ENCODE data around the gene NOC4L.

NOC4L gene

DNA sequence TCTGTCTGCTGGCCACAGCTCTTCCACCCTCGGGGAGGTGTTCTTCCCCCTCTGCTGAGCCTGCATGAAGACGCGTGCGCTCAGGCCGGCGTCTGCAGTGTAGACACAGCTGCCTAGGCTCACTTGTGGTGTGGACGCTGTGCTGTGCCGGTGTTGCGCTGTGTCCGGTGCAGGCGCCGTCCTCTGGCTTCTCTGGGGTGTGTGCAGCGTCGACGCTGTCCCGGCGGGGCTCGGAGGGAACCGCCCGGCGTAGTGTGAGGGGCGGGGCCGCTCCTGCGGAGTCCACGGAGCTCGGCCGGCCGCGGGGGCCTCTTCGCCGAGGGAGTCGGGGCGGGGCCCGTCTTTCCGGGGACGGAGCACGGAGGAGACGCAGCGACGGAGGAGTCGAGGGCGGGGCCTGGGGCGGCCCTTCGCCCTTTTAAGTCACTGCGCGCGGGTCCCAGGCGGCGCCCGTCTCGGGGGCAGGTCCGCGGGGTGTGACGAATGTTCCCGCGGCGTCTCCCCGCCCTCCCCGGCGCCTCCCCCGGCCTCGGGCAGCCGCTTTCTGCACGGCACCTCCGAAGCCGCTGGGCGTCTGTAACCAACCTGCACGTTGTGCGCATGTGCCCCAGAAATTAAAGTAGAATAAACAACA is 45.2 kb downstream of the NOC4L start:
- DNase-seq (ENCODE audit: extremely low read depth, insufficient read length) = peak; percentile 91
- H3K27me3 ChIP-seq (replicated peaks; ENCODE audit: control insufficient read depth, insufficient read depth, low read length) = no peaks in the 10 kb centered on the region
- TF ChIP-seq, protein P1, sequence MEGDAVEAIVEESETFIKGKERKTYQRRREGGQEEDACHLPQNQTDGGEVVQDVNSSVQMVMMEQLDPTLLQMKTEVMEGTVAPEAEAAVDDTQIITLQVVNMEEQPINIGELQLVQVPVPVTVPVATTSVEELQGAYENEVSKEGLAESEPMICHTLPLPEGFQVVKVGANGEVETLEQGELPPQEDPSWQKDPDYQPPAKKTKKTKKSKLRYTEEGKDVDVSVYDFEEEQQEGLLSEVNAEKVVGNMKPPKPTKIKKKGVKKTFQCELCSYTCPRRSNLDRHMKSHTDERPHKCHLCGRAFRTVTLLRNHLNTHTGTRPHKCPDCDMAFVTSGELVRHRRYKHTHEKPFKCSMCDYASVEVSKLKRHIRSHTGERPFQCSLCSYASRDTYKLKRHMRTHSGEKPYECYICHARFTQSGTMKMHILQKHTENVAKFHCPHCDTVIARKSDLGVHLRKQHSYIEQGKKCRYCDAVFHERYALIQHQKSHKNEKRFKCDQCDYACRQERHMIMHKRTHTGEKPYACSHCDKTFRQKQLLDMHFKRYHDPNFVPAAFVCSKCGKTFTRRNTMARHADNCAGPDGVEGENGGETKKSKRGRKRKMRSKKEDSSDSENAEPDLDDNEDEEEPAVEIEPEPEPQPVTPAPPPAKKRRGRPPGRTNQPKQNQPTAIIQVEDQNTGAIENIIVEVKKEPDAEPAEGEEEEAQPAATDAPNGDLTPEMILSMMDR (IDR thresholded peaks at IDR 0.05; ENCODE audit: insufficient read depth, low read length, poor library complexity, severe bottlenecking) = no peak
- peak overlapping the region; percentile 53 for H3K4me3 ChIP-seq (replicated peaks; ENCODE audit: low read depth, low read length)
- H3K36me3 ChIP-seq (ENCODE audit: control insufficient read depth, insufficient read depth, low read length) = no peaks in the 10 kb centered on the region

DNA sequence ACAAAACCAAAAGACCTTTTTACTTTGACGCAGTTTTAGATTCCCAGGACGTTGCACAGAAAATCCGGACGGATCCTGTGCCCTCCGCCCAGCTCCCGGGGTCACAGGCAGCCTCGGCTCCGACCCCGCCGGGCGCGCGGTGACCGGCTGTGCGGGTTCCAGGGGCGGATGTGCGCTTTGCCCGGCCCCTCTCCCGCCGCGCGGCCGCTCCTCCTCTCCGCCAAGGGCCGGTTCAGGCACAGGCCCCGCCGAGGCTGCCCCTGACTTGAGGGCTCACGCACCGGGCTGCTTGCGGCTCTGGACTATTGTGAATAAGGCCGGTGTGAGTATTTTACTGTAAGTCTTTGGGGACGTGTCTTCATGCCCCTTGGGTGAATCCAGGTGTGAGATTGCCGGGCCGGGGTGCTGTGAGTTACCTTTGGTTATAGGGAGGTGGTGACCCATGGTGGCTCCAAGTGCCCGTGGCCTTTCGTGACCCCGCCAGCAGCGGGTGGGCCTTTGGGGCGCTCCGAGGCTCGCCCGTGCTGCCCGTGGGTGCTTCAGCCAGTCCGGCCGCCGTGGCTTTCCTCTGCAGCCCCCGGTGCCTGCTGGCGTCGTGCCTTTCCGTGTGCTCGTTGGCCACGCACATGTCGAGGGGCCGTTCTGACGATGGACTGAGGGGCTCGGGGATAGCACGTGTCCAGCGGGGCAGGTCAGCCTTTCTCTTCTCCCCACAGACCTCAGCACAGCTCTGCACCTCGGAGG is 45.9 kb downstream of the NOC4L start:
- no peaks in the 10 kb centered on the region for H3K27me3 ChIP-seq (replicated peaks; ENCODE audit: control insufficient read depth, insufficient read depth, low read length)
- TF ChIP-seq, protein P1 (IDR thresholded peaks at IDR 0.05; ENCODE audit: insufficient read depth, low read length, poor library complexity, severe bottlenecking) = no peak
- no peak for DNase-seq (ENCODE audit: extremely low read depth, insufficient read length)
- no peaks in the 10 kb centered on the region for H3K36me3 ChIP-seq (ENCODE audit: control insufficient read depth, insufficient read depth, low read length)
- H3K4me3 ChIP-seq (replicated peaks; ENCODE audit: low read depth, low read length) = peak overlapping the region; percentile 53

DNA sequence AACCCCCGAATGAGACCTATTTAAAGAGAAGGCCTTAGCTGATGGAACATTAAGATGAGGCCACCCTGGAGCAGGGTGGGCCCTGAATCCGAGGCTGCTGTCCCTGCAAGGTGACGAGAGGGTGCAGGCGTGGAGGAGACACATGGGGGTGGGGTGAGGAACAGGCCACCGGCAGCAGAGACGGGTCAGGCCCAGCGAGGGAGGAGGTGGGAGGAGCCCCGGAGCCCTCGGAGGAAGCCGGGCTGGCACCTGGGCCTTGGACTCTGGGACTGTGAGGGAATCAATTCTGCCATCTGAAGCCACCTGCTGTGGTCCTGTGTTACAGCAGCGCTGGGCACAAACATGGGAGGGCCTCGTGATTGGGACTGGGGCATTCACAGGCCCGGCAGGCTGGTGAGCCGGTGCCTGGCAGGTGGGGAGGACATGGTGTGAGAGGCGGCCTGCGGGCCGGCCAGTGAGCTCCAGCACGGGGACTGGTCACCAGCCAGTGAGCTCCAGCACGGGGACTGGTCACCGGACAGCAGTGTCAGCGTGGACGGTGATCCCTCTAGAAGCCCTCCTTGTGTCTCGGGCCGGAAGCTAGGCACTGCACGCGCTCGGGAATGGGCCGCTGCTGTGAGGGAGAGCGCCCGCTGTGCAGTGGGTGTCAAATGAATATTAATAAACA is 46.7 kb downstream of the NOC4L start:
- H3K36me3 ChIP-seq (ENCODE audit: control insufficient read depth, insufficient read depth, low read length) = no peaks in the 10 kb centered on the region
- DNase-seq (ENCODE audit: extremely low read depth, insufficient read length) = no peak
- TF ChIP-seq, protein P1 (IDR thresholded peaks at IDR 0.05; ENCODE audit: insufficient read depth, low read length, poor library complexity, severe bottlenecking) = no peak
- H3K4me3 ChIP-seq (replicated peaks; ENCODE audit: low read depth, low read length) = no peak overlapping the region
- H3K27me3 ChIP-seq (replicated peaks; ENCODE audit: control insufficient read depth, insufficient read depth, low read length) = no peaks in the 10 kb centered on the region

DNA sequence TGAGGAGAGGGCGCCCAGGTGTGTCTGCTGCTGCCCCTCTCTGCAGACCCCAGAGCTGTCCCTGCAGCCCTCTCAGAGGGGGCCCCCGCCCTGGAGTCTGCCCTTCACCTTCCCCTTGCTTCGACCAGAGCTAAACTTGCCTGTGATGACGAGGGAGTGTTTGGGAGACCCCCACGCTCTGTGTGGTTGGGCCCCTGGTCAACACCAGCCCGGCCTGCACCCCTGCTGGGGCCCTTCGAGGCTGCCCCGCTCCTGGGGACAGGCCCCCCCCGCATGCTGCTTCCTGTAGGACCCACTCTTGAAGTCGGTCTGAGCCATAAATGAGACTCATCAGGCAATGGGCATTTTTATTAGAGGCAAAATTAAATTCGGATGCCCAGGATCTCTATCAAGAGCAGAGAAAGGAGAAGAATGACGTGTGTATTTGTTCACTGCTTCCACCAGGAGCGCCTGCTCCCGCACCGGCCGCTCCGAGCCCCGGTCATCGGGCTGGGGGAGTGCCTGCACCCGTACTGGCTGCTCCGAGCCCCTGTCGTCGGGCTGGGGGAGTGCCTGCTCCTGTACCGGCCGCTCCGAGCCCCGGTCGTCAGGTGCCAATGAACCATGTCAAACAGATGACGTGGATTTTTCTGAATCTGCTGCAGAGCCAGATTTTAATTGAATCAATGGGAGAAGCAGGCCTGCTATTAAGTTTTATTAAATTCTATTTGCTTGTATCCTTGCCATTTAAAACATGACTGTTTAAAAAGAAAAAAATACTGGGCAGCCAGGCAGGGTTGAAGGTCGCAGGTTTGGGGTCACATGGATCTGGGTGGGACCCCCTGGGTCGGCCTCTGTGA is 47.7 kb downstream of the NOC4L start:
- Histone ChIP-seq H3K27me3 (replicated peaks; ENCODE audit: control insufficient read depth, insufficient read depth, low read length) (no peaks in the 10 kb centered on the region), H3K36me3 (ENCODE audit: control insufficient read depth, insufficient read depth, low read length) (no peaks in the 10 kb centered on the region), H3K4me3 (replicated peaks; ENCODE audit: low read depth, low read length) (no peak overlapping the region)
- TF ChIP-seq, protein P1 (IDR thresholded peaks at IDR 0.05; ENCODE audit: insufficient read depth, low read length, poor library complexity, severe bottlenecking) = no peak
- DNase-seq (ENCODE audit: extremely low read depth, insufficient read length) = no peak

DNA sequence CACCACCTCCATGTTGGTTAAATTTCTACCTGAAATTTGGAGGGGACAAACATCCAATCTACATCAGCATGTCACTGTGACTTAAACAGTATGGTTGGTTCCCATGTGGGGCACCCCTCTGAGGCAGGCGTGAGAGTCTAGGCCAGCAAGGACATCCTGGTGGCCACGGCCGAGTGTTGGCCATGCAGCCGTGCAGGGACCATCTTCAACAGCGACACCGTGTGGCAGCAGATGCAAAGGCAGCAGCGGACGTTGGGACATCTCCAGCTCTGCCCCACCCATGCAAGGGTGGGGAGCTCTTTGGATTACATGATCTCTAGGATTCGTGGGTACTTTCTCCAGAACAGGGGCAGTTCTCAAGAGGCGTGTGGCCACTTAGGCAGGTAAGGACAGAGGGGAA is 49.8 kb downstream of the NOC4L start:
- Histone ChIP-seq H3K36me3 (ENCODE audit: control insufficient read depth, insufficient read depth, low read length) (no peaks in the 10 kb centered on the region), H3K4me3 (replicated peaks; ENCODE audit: low read depth, low read length) (no peak overlapping the region), H3K27me3 (replicated peaks; ENCODE audit: control insufficient read depth, insufficient read depth, low read length) (no peaks in the 10 kb centered on the region)
- TF ChIP-seq, protein P1 (IDR thresholded peaks at IDR 0.05; ENCODE audit: insufficient read depth, low read length, poor library complexity, severe bottlenecking) = no peak
- no peak for DNase-seq (ENCODE audit: extremely low read depth, insufficient read length)
